H1 (cell line): Measurements from ENCODE around the gene SASH3. TPM values are rescaled to one million over a fixed set of nuclear protein-coding genes. Genes with fewer than 3 reads are reported as not detected.

Experiments
- CTCF ChIA-PET: fragments of 300-600 bp; sonication (Branson Sonifier 250); formaldehyde crosslinking; loops from one replicate; lab custom pipeline; 2021; ENCODE audit not compliant: partially characterized antibody; lab: Charles Lee
- POLR2A ChIA-PET: fragments of 300-600 bp; sonication (Branson Sonifier 250); formaldehyde crosslinking; loops from one replicate; lab custom pipeline; 2021; ENCODE audit warnings: inconsistent platforms; ENCODE audit not compliant: partially characterized antibody; lab: Charles Lee
- DNase-seq, 2 experiments: peaks; one replicate each; pipeline versions ENCODE4 v3.0.0 to v3.0.0-alpha.2; 2010 to 2022; ENCODE audit warnings: low spot score in 2 of 2, low read depth in 1 of 2, mixed read lengths in 1 of 2
- FAIRE-seq: peaks from 2 replicates; lab custom pipeline; 2011; peaks lifted over from hg19 to GRCh38; lab: Jason Lieb, UNC
- H2AFZ ChIP-seq: 2 replicates; pipeline ENCODE4 v1.8.1; 2012; ENCODE audit warnings: low read length, inconsistent platforms
- H2AK5ac ChIP-seq: 2 replicates; pipeline ENCODE4 v1.6.1; 2013; ENCODE audit warnings: low read depth, low read length
- H2BK120ac ChIP-seq: replicated peaks from 2 replicates; pipeline ENCODE3; 2013; ENCODE audit warnings: low read depth, low read length, inconsistent platforms
- H2BK12ac ChIP-seq: 2 replicates; pipeline ENCODE4 v1.6.1; 2013; ENCODE audit warnings: low read depth, low read length
- H2BK15ac ChIP-seq: 2 replicates; pipeline ENCODE4 v1.6.1; 2013; ENCODE audit warnings: low read length
- H2BK20ac ChIP-seq: 2 replicates; pipeline ENCODE4 v1.6.1; 2013; ENCODE audit warnings: low read length
- H2BK5ac ChIP-seq: 2 replicates; pipeline ENCODE4 v1.6.1; 2013; ENCODE audit warnings: low read depth, low read length
- H3K14ac ChIP-seq: 2 replicates; pipeline ENCODE4 v1.6.1; 2013; ENCODE audit warnings: inconsistent platforms; ENCODE audit not compliant: insufficient read length
- H3K18ac ChIP-seq: 2 replicates; pipeline ENCODE4 v1.6.1; 2013; ENCODE audit warnings: low read length; ENCODE audit errors: extremely low read depth
- H3K23ac ChIP-seq: 2 replicates; pipeline ENCODE4 v1.6.1; 2013; ENCODE audit warnings: inconsistent platforms; ENCODE audit not compliant: insufficient read length
- H3K23me2 ChIP-seq: 2 replicates; pipeline ENCODE4 v1.6.1; 2013; ENCODE audit warnings: low read depth, low read length
- H3K27ac ChIP-seq: 2 replicates; pipeline ENCODE4 v1.6.1; 2011; ENCODE audit warnings: low read depth, low read length, inconsistent platforms
- H3K27me3 ChIP-seq, 4 experiments: replicated peaks in 1 of 4; 1 replicate in 1 of 4; 2 replicates in 3 of 4; pipeline versions ENCODE4 v1.6.1 to v1.8.1; 2011 to 2013; ENCODE audit warnings: low read length in 3 of 4, mild to moderate bottlenecking in 3 of 4, inconsistent platforms in 2 of 4, mixed read lengths in 2 of 4, moderate library complexity in 1 of 4; ENCODE audit not compliant: control insufficient read depth in 3 of 4, insufficient read depth in 3 of 4; ENCODE audit errors: extremely low read depth in 1 of 4
- H3K36me3 ChIP-seq, 4 experiments: 2 replicates each; pipeline versions ENCODE4 v1.6.1 to v1.8.1; 2011 to 2013; ENCODE audit warnings: mild to moderate bottlenecking in 4 of 4, low read length in 3 of 4, moderate library complexity in 2 of 4, control low read depth in 1 of 4, inconsistent platforms in 1 of 4; ENCODE audit not compliant: insufficient read depth in 4 of 4, control insufficient read depth in 2 of 4
- H3K4ac ChIP-seq: replicated peaks from 2 replicates; pipeline ENCODE3; 2013; ENCODE audit warnings: low read length, low read depth, mixed read lengths, inconsistent platforms; ENCODE audit not compliant: insufficient read length
- H3K4me1 ChIP-seq, 4 experiments: replicated peaks in 1 of 4; 1 replicate in 1 of 4; 2 replicates in 3 of 4; pipeline versions ENCODE4 v1.6.1 to v1.8.1; 2011 to 2013; ENCODE audit warnings: low read length in 3 of 4, inconsistent platforms in 2 of 4, mixed read lengths in 1 of 4; ENCODE audit not compliant: insufficient read depth in 4 of 4, control insufficient read depth in 3 of 4
- H3K4me2 ChIP-seq, 2 experiments: 2 replicates each; pipeline versions ENCODE4 v1.6.1 to v1.8.1; 2011 to 2013; ENCODE audit warnings: low read depth in 2 of 2, low read length in 2 of 2, control low read depth in 1 of 2, inconsistent platforms in 1 of 2, mild to moderate bottlenecking in 1 of 2; ENCODE audit not compliant: insufficient read depth in 1 of 2
- H3K4me3 ChIP-seq, 4 experiments: fragments of 200-600, 300-600 bp in 1 of 4; sonication (generic), shearing (Covaris generic), sonication (Bioruptor Twin) in 1 of 4; 2 replicates each; pipeline versions ENCODE4 v1.5.1 to v1.8.1; 2011 to 2016; ENCODE audit warnings: low read length in 4 of 4, low read depth in 3 of 4, control low read depth in 2 of 4, inconsistent platforms in 2 of 4, mild to moderate bottlenecking in 2 of 4, mixed read lengths in 1 of 4, moderate library complexity in 1 of 4; ENCODE audit not compliant: insufficient read depth in 2 of 4; ENCODE audit errors: extremely low read depth in 1 of 4
- H3K56ac ChIP-seq: replicated peaks from 2 replicates; pipeline ENCODE3; 2013; ENCODE audit warnings: low read depth, mild to moderate bottlenecking, mixed read lengths, low read length, inconsistent platforms; ENCODE audit not compliant: insufficient read length
- H3K79me1 ChIP-seq: 2 replicates; pipeline ENCODE4 v1.6.1; 2013; ENCODE audit warnings: low read depth, low read length, control low read depth
- H3K79me2 ChIP-seq, 2 experiments: 2 replicates each; pipeline versions ENCODE4 v1.6.1 to v1.8.1; 2012 to 2013; ENCODE audit warnings: low read length in 2 of 2, mild to moderate bottlenecking in 2 of 2, inconsistent platforms in 1 of 2; ENCODE audit not compliant: insufficient read depth in 2 of 2, control insufficient read depth in 1 of 2
- H3K9ac ChIP-seq, 4 experiments: replicated peaks in 1 of 4; 1 replicate in 1 of 4; 2 replicates in 3 of 4; pipeline versions ENCODE4 v1.6.1 to v1.8.1; 2011 to 2013; ENCODE audit warnings: low read depth in 3 of 4, low read length in 3 of 4, control low read depth in 2 of 4, mild to moderate bottlenecking in 2 of 4, moderate library complexity in 2 of 4, inconsistent platforms in 1 of 4; ENCODE audit errors: extremely low read depth in 1 of 4
- H3K9me3 ChIP-seq, 2 experiments: 2 replicates each; pipeline versions ENCODE4 v1.6.1 to v1.8.1; 2012 to 2013; ENCODE audit warnings: mild to moderate bottlenecking in 2 of 2, moderate library complexity in 2 of 2, control low read depth in 1 of 2, inconsistent platforms in 1 of 2, low read depth in 1 of 2, low read length in 1 of 2, mixed read lengths in 1 of 2; ENCODE audit not compliant: insufficient read depth in 2 of 2
- H4K20me1 ChIP-seq, 2 experiments: replicated peaks in 1 of 2; 2 replicates each; pipeline versions ENCODE3 to v1.8.1; 2011 to 2013; ENCODE audit warnings: inconsistent platforms in 2 of 2, low read length in 2 of 2, mild to moderate bottlenecking in 1 of 2; ENCODE audit not compliant: insufficient read depth in 2 of 2, control insufficient read depth in 1 of 2
- H4K5ac ChIP-seq: 2 replicates; pipeline ENCODE4 v1.6.1; 2013; ENCODE audit warnings: low read length, low read depth, mixed read lengths, inconsistent platforms; ENCODE audit not compliant: insufficient read length
- H4K8ac ChIP-seq: 2 replicates; pipeline ENCODE4 v1.8.0; 2013; ENCODE audit warnings: mild to moderate bottlenecking, moderate library complexity, low read length, inconsistent platforms; ENCODE audit not compliant: insufficient read depth; ENCODE audit errors: extremely low read depth
- H4K91ac ChIP-seq: replicated peaks from 2 replicates; pipeline ENCODE3; 2013; ENCODE audit warnings: low read length, mixed read lengths, inconsistent platforms; ENCODE audit not compliant: insufficient read length
- CHD1 ChIP-seq: IDR thresholded peaks from 2 replicates; pipeline ENCODE4 v1.6.1; 2012; ENCODE audit warnings: low read depth, low read length, improper control_type of control experiment
- WGBS, 2 experiments: shearing (Covaris generic) in 1 of 2; methylation state at CpG; one replicate each; pipeline versions ENCODE4 v1.1.6 to v1.1.7; 2013 to 2015; ENCODE audit warnings: low lambda C conversion rate in 2 of 2, mixed read lengths in 2 of 2, inconsistent platforms in 1 of 2, low coverage in 1 of 2, missing lambda C conversion rate in 1 of 2; ENCODE audit not compliant: insufficient replicate concordance in 2 of 2, insufficient coverage in 1 of 2, insufficient read length in 1 of 2; ENCODE audit errors: extremely low coverage in 1 of 2, missing lambda C conversion rate in 1 of 2; 5-methylcytosine and 5-hydroxymethylcytosine counted together
- polyA plus RNA-seq, 7 experiments: library from polyadenylated mRNA; depleted of rRNA in 3 of 7; stranded (reverse) in 5 of 7; unstranded in 2 of 7; fragments of >200 nt in 5 of 7; fragments of 200-250 nt in 2 of 7; gene quantifications; 1 replicate in 5 of 7; 2 replicates in 1 of 7; 4 replicates in 1 of 7; pipeline versions ENCODE4 v1.2.1 to v1.2.3, GENCODE V29; 2011 to 2013; ENCODE audit warnings: missing spikeins in 2 of 7, mixed read lengths in 2 of 7
- total RNA-seq: library from RNA; stranded (reverse); fragmentation: NEBNext Ultra II Directional; extraction: Animal tissue kit (Norgen Biotek cat#: 25700); gene quantifications from 2 replicates; pipeline ENCODE4 v1.2.1, GENCODE V29; 2021

The SASH3 gene
- total and polyA plus RNA-seq, 2 of the 8 experiments (the other 6 are each of a cell fraction or from before 2014, with no cell fraction given): not detected

GRCh38 chrX:129773649-129774458 lies 5.9 kb upstream of the SASH3 start:
- H2AK5ac ChIP-seq: no peak overlapping the region
- H4K20me1 ChIP-seq: no peaks in the 10 kb centered on the region
- no peak overlapping the region for H2AFZ ChIP-seq
- H2BK20ac ChIP-seq: no peak overlapping the region
- H3K9ac ChIP-seq: no peak overlapping the region
- FAIRE-seq (no peak), DNase-seq (no peak)
- CTCF ChIA-PET: interaction anchor here (0.6 to 4.4 kb wide), 5 partner anchors 10 to 136 kb away, joined by 3 to 24 read pairs (median 4); no protein-coding TSS in a partner anchor
- H4K91ac ChIP-seq: no peak overlapping the region
- H2BK5ac ChIP-seq: no peak overlapping the region
- H3K79me2 ChIP-seq: no peaks in the 10 kb centered on the region
- no peak overlapping the region for H3K27ac ChIP-seq
- no peak overlapping the region for H3K23ac ChIP-seq
- H2BK12ac ChIP-seq: no peak overlapping the region
- H3K9me3 ChIP-seq: no peaks in the 10 kb centered on the region
- no peak overlapping the region for H3K4me2 ChIP-seq
- no peak for TF ChIP-seq CHD1
- H3K14ac ChIP-seq: no peak overlapping the region
- H2BK15ac ChIP-seq: no peak overlapping the region
- H3K4me3 ChIP-seq: no peak overlapping the region
- no peak overlapping the region for H2BK120ac ChIP-seq
- no peak overlapping the region for H4K8ac ChIP-seq
- H3K36me3 ChIP-seq: no peaks in the 10 kb centered on the region
- H3K4me1 ChIP-seq: peaks cover 0 to 2% (median 0%) of the 10 kb centered on the region in 4 experiments; a peak in 3 of 7 replicates
- no peaks in the 10 kb centered on the region for H3K23me2 ChIP-seq
- WGBS, 2 experiments: 69% methylated on average over 2 of the region's 4 CpGs; no CpG with 5 or more reads in 1 of the 2 experiments
- no peak overlapping the region for H3K18ac ChIP-seq
- no peaks in the 10 kb centered on the region for H3K27me3 ChIP-seq
- no peak overlapping the region for H4K5ac ChIP-seq
- POLR2A ChIA-PET: interaction anchor here (1.0 kb wide), 1 partner anchor 24 kb away, joined by 3 read pairs; no protein-coding TSS in a partner anchor
- H3K56ac ChIP-seq: no peak overlapping the region
- no peaks in the 10 kb centered on the region for H3K79me1 ChIP-seq
- no peak overlapping the region for H3K4ac ChIP-seq
